Testis (tissue), 3 donors: Measurements from ENCODE around the gene IL13RA1. TPM values are rescaled to one million over a fixed set of nuclear protein-coding genes. Genes with fewer than 3 reads are reported as not detected.

Source experiments
- DNase-seq: peaks from one replicate; pipeline ENCODE4 v3.0.0-alpha.2; 2019
- H3K27ac ChIP-seq, 2 donors: fragments of 200-600 bp; sonication (generic); one replicate each; pipeline ENCODE4 v1.5.1; 2019
- H3K27me3 ChIP-seq: fragments of 200-600 bp; sonication (generic); one replicate; pipeline ENCODE4 v1.5.1; 2019
- H3K36me3 ChIP-seq: fragments of 200-600 bp; sonication (generic); one replicate; pipeline ENCODE4 v1.5.1; 2017; ENCODE audit warnings: low read depth; ENCODE audit errors: missing control alignments
- H3K4me1 ChIP-seq: fragments of 200-600 bp; sonication (generic); one replicate; pipeline ENCODE4 v1.5.1; 2019
- H3K4me3 ChIP-seq, 2 donors: fragments of 200-600 bp; sonication (generic); one replicate each; pipeline ENCODE4 v1.5.1; 2017 to 2019
- H3K9me3 ChIP-seq: fragments of 200-600 bp; sonication (generic); one replicate; pipeline ENCODE4 v1.5.1; 2017
- POLR2A ChIP-seq: fragments of 450-650 bp; IDR thresholded peaks from one replicate; pipeline ENCODE4 v1.6.1; 2017; ENCODE audit warnings: antibody characterized with exemption, mild to moderate bottlenecking, moderate library complexity
- WGBS, 2 donors: methylation state at CpG; one replicate each; pipeline ENCODE4 v1.1.5; 2018; 5-methylcytosine and 5-hydroxymethylcytosine counted together
- intact Hi-C: fragments of 100-400 bp; cut with DNase I; formaldehyde crosslinking; loops from one replicate; pipeline ENCODE4 v1.15.1; 2023; ENCODE audit warnings: low total_unique reads
- polyA plus RNA-seq: library from polyadenylated mRNA; stranded (reverse); fragments of 350-450 nt; fragmentation: Illumina TruSeq; extraction: RNeasy Lipid Tissue Mini Kit (QIAGEN cat#74804); gene quantifications from one replicate; pipeline ENCODE4 v1.2.3, GENCODE V29; 2014; ENCODE audit warnings: low read depth, low replicate concordance; ENCODE audit not compliant: insufficient read depth
- small RNA-seq, 2 donors: library from RNA; depleted of rRNA; stranded (forward); fragments of <200 nt; gene quantifications; one replicate each; pipeline ENCODE3, GENCODE V24; 2016
- total RNA-seq, 2 donors: library from RNA; depleted of rRNA; stranded (reverse); fragments of >200 nt; gene quantifications; one replicate each; pipeline ENCODE4 v1.2.3, GENCODE V29; 2016
- TF ChIP-seq, protein P1 (sequence below), 3 experiments: fragments of 450-650 bp in 2 of 3; fragments of 200-600 bp in 1 of 3; sonication (generic) in 1 of 3; IDR thresholded peaks; one replicate each; pipeline ENCODE4 v1.5.1; 2016 to 2019; ENCODE audit warnings: antibody characterized with exemption in 3 of 3, mild to moderate bottlenecking in 2 of 3, moderate library complexity in 1 of 3

IL13RA1 gene
- total and polyA plus RNA-seq, 3 donors from 2014 or later = 28.8 to 37.4 (median 30.7) TPM

DNA sequence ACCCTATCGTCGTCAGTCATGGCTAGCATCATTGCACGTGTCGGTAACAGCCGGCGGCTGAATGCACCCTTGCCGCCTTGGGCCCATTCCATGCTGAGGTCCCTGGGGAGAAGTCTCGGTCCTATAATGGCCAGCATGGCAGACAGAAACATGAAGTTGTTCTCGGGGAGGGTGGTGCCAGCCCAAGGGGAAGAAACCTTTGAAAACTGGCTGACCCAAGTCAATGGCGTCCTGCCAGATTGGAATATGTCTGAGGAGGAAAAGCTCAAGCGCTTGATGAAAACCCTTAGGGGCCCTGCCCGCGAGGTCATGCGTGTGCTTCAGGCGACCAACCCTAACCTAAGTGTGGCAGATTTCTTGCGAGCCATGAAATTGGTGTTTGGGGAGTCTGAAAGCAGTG lies 97.8 kb downstream of the IL13RA1 start:
- no peak for DNase-seq
- TF ChIP-seq, protein P1, sequence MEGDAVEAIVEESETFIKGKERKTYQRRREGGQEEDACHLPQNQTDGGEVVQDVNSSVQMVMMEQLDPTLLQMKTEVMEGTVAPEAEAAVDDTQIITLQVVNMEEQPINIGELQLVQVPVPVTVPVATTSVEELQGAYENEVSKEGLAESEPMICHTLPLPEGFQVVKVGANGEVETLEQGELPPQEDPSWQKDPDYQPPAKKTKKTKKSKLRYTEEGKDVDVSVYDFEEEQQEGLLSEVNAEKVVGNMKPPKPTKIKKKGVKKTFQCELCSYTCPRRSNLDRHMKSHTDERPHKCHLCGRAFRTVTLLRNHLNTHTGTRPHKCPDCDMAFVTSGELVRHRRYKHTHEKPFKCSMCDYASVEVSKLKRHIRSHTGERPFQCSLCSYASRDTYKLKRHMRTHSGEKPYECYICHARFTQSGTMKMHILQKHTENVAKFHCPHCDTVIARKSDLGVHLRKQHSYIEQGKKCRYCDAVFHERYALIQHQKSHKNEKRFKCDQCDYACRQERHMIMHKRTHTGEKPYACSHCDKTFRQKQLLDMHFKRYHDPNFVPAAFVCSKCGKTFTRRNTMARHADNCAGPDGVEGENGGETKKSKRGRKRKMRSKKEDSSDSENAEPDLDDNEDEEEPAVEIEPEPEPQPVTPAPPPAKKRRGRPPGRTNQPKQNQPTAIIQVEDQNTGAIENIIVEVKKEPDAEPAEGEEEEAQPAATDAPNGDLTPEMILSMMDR (IDR thresholded peaks at IDR 0.05) = no peak
- no peak for TF ChIP-seq POLR2A
- H3K27ac ChIP-seq = no peak overlapping the region
- H3K36me3 ChIP-seq = no peaks in the 10 kb centered on the region
- no peaks in the 10 kb centered on the region for H3K9me3 ChIP-seq
- no peaks in the 10 kb centered on the region for H3K27me3 ChIP-seq
- H3K4me3 ChIP-seq = no peak overlapping the region
- H3K4me1 ChIP-seq = no peaks in the 10 kb centered on the region
- intact Hi-C loops = no loop called here
- 50% methylated on average over 16 of the region's 16 CpGs; no CpG with 5 or more reads in 1 of the 2 donors for WGBS, 2 donors

DNA sequence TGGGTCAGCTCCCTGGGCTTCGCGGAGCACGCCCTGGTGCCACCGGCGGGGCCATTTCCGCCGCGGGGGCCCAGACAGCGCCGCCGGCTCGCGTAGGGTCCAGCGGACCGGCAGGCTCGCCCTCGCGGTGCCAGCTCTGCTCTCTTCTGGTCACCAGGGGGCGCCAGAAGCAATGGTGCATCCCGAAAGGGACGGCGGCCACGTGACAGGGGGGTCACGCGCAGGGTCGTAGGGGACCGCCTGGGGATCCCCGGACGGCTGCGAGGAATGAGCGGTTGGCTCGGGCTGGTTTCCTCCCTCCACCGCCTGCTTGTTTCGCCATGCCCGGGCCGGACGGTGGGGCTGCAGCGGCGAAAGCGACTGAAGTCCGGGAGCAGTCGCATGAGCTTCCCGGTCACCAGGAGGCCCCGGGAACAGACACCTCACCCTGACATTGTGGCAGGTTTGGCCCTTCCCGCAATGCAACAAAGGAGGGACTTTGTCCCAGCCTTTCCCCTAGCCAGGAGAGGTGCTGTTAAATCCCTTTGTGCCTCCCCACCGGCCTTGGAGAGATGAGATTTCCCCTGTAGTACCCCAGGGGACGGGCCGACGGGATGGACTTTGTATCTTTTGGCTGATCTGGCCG lies 112.0 kb downstream of the IL13RA1 start:
- Histone ChIP-seq H3K36me3 (no peaks in the 10 kb centered on the region), H3K27me3 (no peaks in the 10 kb centered on the region), H3K27ac (no peak overlapping the region), H3K9me3 (no peaks in the 10 kb centered on the region), H3K4me3 (peak overlapping the region; percentile 42 to 56), H3K4me1 (no peaks in the 10 kb centered on the region)
- WGBS, 2 donors = 3 to 8% methylated on average over 5 to 26 of the region's 50 CpGs
- no peak for TF ChIP-seq POLR2A
- TF ChIP-seq, protein P1 (IDR thresholded peaks at IDR 0.05) = peak; percentile 59 to 64 (median 60)
- peak; percentile 92 for DNase-seq
- intact Hi-C loops = no loop called here

Small RNAs within 50 kb of the gene (small RNA-seq; reads per million reads assigned to genes)
- 0 reads per million in 2 donors for gene RF00566

Other genes starting within 250 kb of the IL13RA1 start
- gene DOCK11, start 231.8 kb upstream of the IL13RA1 start, total RNA-seq = 1 to 10 TPM; 4.3 to 5.9 TPM
- 5.8 TPM for gene DOCK11, start 231.8 kb upstream of the IL13RA1 start, polyA plus RNA-seq
- under 1 TPM; 0.31 to 0.79 TPM for gene ZCCHC12, start 96.2 kb downstream of the IL13RA1 start, total RNA-seq
- 8.1 TPM for gene ZCCHC12, start 96.2 kb downstream of the IL13RA1 start, polyA plus RNA-seq
- gene LONRF3, start 247.0 kb downstream of the IL13RA1 start, total RNA-seq = 1 to 10 TPM; 8.5 to 9.7 TPM
- gene LONRF3, start 247.0 kb downstream of the IL13RA1 start, polyA plus RNA-seq = 4.2 TPM